Measurements from ENCODE around the gene CTNNA1.

Gene CTNNA1

GRCh38 chr5:138963763-138964371, 210.6 kb downstream of the CTNNA1 start:
- Mint-ChIP-seq H3K9me3 (no peaks in the 10 kb centered on the region), H3K4me1 (no peaks in the 10 kb centered on the region), H3K27me3 (no peaks in the 10 kb centered on the region), H3K36me3 (peaks cover 1% of the 10 kb centered on the region), H3K27ac (no peak overlapping the region), H3K4me3 (no peak overlapping the region)
- DNase-seq (ENCODE audit: low spot score in 2 of 2) (no peak), ATAC-seq (ENCODE audit: low read depth) (no peak)

GRCh38 chr5:138964647-138965201, 211.5 kb downstream of the CTNNA1 start:
- Mint-ChIP-seq H3K36me3 (peaks cover 1% of the 10 kb centered on the region), H3K9me3 (no peaks in the 10 kb centered on the region), H3K27ac (no peak overlapping the region), H3K4me3 (no peak overlapping the region), H3K4me1 (no peaks in the 10 kb centered on the region), H3K27me3 (no peaks in the 10 kb centered on the region)
- DNase-seq (ENCODE audit: low spot score in 2 of 2): no peak
- ATAC-seq (ENCODE audit: low read depth): no peak

DNA sequence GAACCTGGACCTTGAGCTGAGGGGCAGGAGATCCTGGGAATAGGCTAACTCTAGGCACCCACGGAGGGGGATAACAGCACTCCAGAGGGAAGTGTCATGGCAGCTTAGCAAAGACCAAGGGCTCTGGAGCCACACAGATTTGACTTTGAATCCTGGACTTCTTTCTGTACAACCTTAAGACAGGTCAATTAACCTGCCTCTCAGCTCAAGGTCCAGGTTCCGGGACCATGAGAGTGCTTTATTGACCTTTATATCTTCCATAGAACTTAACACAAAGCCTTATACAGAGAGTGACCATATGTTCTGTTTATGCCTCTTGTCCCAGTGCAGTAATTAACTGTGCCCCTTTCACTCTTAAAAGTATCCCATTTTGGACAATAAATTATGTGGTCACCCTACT, 212.4 kb downstream of the CTNNA1 start:
- Mint-ChIP-seq H3K27me3 (no peaks in the 10 kb centered on the region), H3K9me3 (no peaks in the 10 kb centered on the region), H3K4me1 (no peaks in the 10 kb centered on the region), H3K4me3 (no peak overlapping the region), H3K27ac (no peak overlapping the region), H3K36me3 (peaks cover 1% of the 10 kb centered on the region)
- ATAC-seq (ENCODE audit: low read depth) (no peak), DNase-seq (ENCODE audit: low spot score in 2 of 2) (no peak)

DNA sequence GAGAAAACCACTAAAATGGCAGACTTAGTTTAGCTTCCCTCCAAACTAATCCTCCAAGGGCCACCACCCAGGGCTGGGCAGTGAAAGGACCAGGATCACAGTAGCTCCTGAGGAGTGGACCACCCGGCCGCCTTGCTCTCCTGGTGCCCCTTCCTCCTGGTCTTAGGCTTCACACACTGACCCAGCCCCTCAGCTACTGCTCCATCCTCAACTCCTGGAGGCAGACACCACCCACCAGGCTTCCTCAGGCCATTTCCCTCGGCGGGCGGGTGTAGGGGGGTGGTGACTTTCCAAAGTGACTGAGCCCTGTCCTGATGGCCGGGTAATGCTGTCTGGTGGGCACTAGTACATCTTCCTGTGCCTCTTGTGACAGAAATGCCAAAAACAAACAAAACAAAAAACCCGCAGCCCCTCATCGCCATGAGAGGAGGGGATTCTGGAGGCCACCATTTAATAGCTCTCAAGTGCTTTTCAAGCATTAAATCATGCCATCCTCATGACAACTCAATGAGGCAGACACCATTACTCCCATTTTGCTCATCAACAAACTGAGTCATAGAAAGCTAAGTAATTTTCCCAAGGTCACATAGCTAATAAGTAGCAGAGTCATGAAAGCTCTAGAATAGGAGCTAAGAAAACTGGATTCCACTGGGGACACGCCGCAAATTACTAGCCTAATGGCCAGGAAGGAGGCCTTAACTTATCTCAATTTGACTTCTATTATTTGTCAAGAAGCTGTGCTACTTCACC, 213.2 kb downstream of the CTNNA1 start:
- Mint-ChIP-seq H3K27ac (no peak overlapping the region), H3K27me3 (no peaks in the 10 kb centered on the region), H3K9me3 (no peaks in the 10 kb centered on the region), H3K4me1 (no peaks in the 10 kb centered on the region), H3K36me3 (peaks cover 1% of the 10 kb centered on the region), H3K4me3 (no peak overlapping the region)
- no peak for DNase-seq (ENCODE audit: low spot score in 2 of 2)
- ATAC-seq (ENCODE audit: low read depth): no peak

- H3K4me1 Mint-ChIP-seq: no peaks in the 10 kb centered on the region
- DNase-seq (ENCODE audit: low spot score in 2 of 2) (no peak), ATAC-seq (ENCODE audit: low read depth) (no peak)
- H3K27ac Mint-ChIP-seq: no peak overlapping the region
- H3K4me3 Mint-ChIP-seq: no peak overlapping the region
- no peaks in the 10 kb centered on the region for H3K27me3 Mint-ChIP-seq
- no peaks in the 10 kb centered on the region for H3K9me3 Mint-ChIP-seq
- H3K36me3 Mint-ChIP-seq: peaks cover 3% of the 10 kb centered on the region
Observed at GRCh38 chr5:138967791-138968448, 214.7 kb downstream of the CTNNA1 start.

DNA sequence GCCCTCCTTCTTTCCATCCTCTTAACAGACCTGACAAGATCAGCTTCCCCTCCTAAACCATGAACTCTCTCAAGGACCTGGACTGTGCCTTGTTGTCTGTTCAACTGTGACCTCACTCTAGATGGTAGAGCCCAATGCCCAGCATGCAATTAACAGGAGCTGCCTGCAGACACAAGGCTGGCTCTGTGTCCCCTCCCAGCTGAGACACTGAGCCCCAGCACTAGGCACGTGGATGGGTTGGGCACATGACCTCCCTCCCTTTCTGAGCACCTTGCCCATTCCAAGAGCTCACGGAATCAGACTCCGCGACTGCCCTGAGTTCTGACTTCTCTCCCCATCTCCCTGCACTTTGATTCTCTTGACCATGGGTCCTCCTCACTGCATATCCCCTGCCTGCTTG, 215.4 kb downstream of the CTNNA1 start:
- Mint-ChIP-seq H3K36me3 (peaks cover 3% of the 10 kb centered on the region), H3K4me1 (no peaks in the 10 kb centered on the region), H3K27ac (no peak overlapping the region), H3K27me3 (no peaks in the 10 kb centered on the region), H3K9me3 (no peaks in the 10 kb centered on the region), H3K4me3 (no peak overlapping the region)
- DNase-seq (ENCODE audit: low spot score in 2 of 2) (no peak), ATAC-seq (ENCODE audit: low read depth) (no peak)

- no peaks in the 10 kb centered on the region for H3K4me1 Mint-ChIP-seq
- DNase-seq (ENCODE audit: low spot score in 2 of 2) (no peak), ATAC-seq (ENCODE audit: low read depth) (no peak)
- H3K9me3 Mint-ChIP-seq: no peaks in the 10 kb centered on the region
- H3K36me3 Mint-ChIP-seq: peaks cover 3% of the 10 kb centered on the region
- H3K27me3 Mint-ChIP-seq: no peaks in the 10 kb centered on the region
- no peak overlapping the region for H3K4me3 Mint-ChIP-seq
- no peak overlapping the region for H3K27ac Mint-ChIP-seq
Observed at GRCh38 chr5:138969323-138970002, 216.2 kb downstream of the CTNNA1 start.

- Mint-ChIP-seq H3K27ac (no peak overlapping the region), H3K4me1 (no peaks in the 10 kb centered on the region), H3K4me3 (no peak overlapping the region), H3K27me3 (no peaks in the 10 kb centered on the region), H3K36me3 (peaks cover 3% of the 10 kb centered on the region), H3K9me3 (no peaks in the 10 kb centered on the region)
- ATAC-seq (ENCODE audit: low read depth) (no peak), DNase-seq (ENCODE audit: low spot score in 2 of 2) (no peak)
Observed at GRCh38 chr5:138972230-138972629, 219.0 kb downstream of the CTNNA1 start.

- DNase-seq (ENCODE audit: low spot score in 2 of 2) (no peak), ATAC-seq (ENCODE audit: low read depth) (no peak)
- Mint-ChIP-seq H3K27me3 (no peaks in the 10 kb centered on the region), H3K4me3 (no peak overlapping the region), H3K36me3 (peaks cover 3% of the 10 kb centered on the region), H3K27ac (no peak overlapping the region), H3K9me3 (no peaks in the 10 kb centered on the region), H3K4me1 (no peaks in the 10 kb centered on the region)
Observed at GRCh38 chr5:138972836-138973235, 219.6 kb downstream of the CTNNA1 start.

DNA sequence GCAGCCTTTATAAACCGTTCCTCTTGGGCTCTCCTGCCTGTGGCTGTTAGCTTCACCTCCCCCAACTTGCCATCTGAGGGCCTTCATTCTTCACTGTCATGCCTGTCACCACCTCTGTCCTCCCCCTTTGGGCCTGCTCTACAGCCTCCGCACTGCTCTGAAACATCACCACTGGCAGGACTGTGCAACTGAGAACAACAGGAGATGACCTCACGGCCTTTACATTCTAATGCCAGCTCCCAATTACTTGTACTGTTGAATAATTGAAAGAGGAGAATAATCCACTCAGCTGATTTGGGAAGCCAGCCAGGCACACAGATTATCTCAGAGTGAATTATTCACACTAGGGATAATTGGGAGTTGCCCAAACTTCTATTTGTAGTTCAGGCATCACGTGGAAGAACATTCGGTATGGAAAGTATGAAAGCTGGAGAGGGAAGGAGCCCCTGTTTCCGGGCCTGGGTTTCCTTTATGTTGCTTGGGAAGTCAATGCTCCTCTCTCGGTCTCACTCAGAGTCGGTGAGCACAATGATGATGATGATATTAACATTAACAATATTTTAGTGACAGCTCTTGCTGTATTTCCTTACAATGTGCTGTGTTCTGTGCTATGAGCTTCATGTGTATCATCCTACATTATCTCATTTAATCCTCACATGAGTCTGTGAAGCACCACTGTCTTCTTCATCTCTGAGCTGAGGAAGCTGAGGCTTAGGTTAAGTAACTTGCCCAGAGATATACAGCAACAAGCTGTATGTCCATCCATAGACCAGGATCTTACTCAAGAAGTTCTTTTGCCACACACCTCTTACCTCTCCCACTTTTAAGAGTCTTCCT, 221.2 kb downstream of the CTNNA1 start:
- Mint-ChIP-seq H3K36me3 (peaks cover 3% of the 10 kb centered on the region), H3K4me3 (no peak overlapping the region), H3K9me3 (no peaks in the 10 kb centered on the region), H3K27me3 (no peaks in the 10 kb centered on the region), H3K27ac (no peak overlapping the region), H3K4me1 (no peaks in the 10 kb centered on the region)
- DNase-seq (ENCODE audit: low spot score in 2 of 2) (no peak), ATAC-seq (ENCODE audit: low read depth) (no peak)

GRCh38 chr5:138975098-138975847, 222.0 kb downstream of the CTNNA1 start:
- H3K4me3 Mint-ChIP-seq: no peak overlapping the region

GRCh38 chr5:138978080-138978479, 224.9 kb downstream of the CTNNA1 start:
- DNase-seq (ENCODE audit: low spot score in 2 of 2) (no peak), ATAC-seq (ENCODE audit: low read depth) (no peak)
- Mint-ChIP-seq H3K36me3 (peaks cover 1% of the 10 kb centered on the region), H3K9me3 (no peaks in the 10 kb centered on the region), H3K4me3 (no peak overlapping the region), H3K27me3 (no peaks in the 10 kb centered on the region), H3K27ac (no peak overlapping the region), H3K4me1 (no peaks in the 10 kb centered on the region)

More at GRCh38 chr5:138975098-138975847, 222.0 kb downstream of the CTNNA1 start:
- no peak overlapping the region for H3K27ac Mint-ChIP-seq
- H3K4me1 Mint-ChIP-seq: no peaks in the 10 kb centered on the region
- ATAC-seq (ENCODE audit: low read depth) (no peak), DNase-seq (ENCODE audit: low spot score in 2 of 2) (no peak)
- no peaks in the 10 kb centered on the region for H3K9me3 Mint-ChIP-seq
- no peaks in the 10 kb centered on the region for H3K27me3 Mint-ChIP-seq
- peaks cover 3% of the 10 kb centered on the region for H3K36me3 Mint-ChIP-seq

- DNase-seq (ENCODE audit: low spot score in 2 of 2): no peak
- Mint-ChIP-seq H3K27ac (no peak overlapping the region), H3K27me3 (no peaks in the 10 kb centered on the region), H3K4me1 (no peaks in the 10 kb centered on the region), H3K9me3 (no peaks in the 10 kb centered on the region), H3K4me3 (no peak overlapping the region), H3K36me3 (peaks cover 1% of the 10 kb centered on the region)
- no peak for ATAC-seq (ENCODE audit: low read depth)
Observed at GRCh38 chr5:138978581-138978980, 225.4 kb downstream of the CTNNA1 start.
